Adrenal gland (tissue), 5 donors: ENCODE data around the gene TENT4A.

Experiments
- POLR2A ChIP-seq, 2 donors: fragments of 450-650 bp; IDR thresholded peaks; one replicate each; pipeline ENCODE4 v1.6.1; 2017; ENCODE audit warnings: antibody characterized with exemption in 2 of 2, mild to moderate bottlenecking in 2 of 2, moderate library complexity in 1 of 2
- TF ChIP-seq, protein P1 (sequence below), 6 experiments: fragments of 450-650 bp in 4 of 6; fragments of 200-600 bp in 2 of 6; sonication (generic) in 1 of 6; IDR thresholded peaks; 1 replicate in 5 of 6; 2 replicates in 1 of 6; pipeline versions ENCODE4 v1.5.1 to v1.8.0; 2016 to 2021; ENCODE audit warnings: antibody characterized with exemption in 6 of 6, mild to moderate bottlenecking in 2 of 6, moderate library complexity in 1 of 6
- donor health status: DM: no; HTN: no; CAD: no.

DNA sequence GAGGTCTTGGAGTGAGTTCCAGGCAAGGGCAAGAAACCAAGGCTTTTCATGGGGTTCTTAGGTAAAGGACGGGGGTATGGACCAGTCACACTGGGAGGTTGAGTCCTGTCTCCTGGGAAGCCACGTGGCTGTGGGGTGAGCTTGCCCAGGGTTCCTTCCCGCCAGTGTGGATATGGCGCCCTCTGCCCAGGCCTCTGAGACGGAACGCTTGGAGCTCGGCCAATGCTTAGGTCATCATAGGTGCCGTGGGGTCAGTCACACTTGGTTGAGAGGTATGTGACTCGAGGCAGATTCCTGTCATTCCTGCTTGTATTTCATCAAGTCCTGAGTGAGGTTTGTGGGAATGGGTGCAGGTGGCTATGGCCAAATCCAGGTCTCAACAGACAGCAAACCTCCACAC is 46.2 kb downstream of the TENT4A start:
- no peak for TF ChIP-seq POLR2A (IDR thresholded peaks at IDR 0.05)
- TF ChIP-seq, protein P1, sequence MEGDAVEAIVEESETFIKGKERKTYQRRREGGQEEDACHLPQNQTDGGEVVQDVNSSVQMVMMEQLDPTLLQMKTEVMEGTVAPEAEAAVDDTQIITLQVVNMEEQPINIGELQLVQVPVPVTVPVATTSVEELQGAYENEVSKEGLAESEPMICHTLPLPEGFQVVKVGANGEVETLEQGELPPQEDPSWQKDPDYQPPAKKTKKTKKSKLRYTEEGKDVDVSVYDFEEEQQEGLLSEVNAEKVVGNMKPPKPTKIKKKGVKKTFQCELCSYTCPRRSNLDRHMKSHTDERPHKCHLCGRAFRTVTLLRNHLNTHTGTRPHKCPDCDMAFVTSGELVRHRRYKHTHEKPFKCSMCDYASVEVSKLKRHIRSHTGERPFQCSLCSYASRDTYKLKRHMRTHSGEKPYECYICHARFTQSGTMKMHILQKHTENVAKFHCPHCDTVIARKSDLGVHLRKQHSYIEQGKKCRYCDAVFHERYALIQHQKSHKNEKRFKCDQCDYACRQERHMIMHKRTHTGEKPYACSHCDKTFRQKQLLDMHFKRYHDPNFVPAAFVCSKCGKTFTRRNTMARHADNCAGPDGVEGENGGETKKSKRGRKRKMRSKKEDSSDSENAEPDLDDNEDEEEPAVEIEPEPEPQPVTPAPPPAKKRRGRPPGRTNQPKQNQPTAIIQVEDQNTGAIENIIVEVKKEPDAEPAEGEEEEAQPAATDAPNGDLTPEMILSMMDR (IDR thresholded peaks at IDR 0.05), result no peak
